Hematopoietic multipotent progenitor cell treated with erythropoietin and hydrocortisone succinate and interleukin-3 and kit ligand, for 17 days (in vitro differentiated cells): Measurements from ENCODE around the gene RNF215.

Experiments used
- DNase-seq: peaks from one replicate; pipeline ENCODE4 v3.0.0-alpha.2; 2015; ENCODE audit warnings: low spot score

Gene RNF215

GRCh38 chr22:30332994-30333706 lies 54.1 kb downstream of the RNF215 start:
- no peak for DNase-seq

GRCh38 chr22:30332551-30332950 lies 54.7 kb downstream of the RNF215 start:
- DNase-seq: no peak
